ENCODE data around the gene NFAM1.

DNA sequence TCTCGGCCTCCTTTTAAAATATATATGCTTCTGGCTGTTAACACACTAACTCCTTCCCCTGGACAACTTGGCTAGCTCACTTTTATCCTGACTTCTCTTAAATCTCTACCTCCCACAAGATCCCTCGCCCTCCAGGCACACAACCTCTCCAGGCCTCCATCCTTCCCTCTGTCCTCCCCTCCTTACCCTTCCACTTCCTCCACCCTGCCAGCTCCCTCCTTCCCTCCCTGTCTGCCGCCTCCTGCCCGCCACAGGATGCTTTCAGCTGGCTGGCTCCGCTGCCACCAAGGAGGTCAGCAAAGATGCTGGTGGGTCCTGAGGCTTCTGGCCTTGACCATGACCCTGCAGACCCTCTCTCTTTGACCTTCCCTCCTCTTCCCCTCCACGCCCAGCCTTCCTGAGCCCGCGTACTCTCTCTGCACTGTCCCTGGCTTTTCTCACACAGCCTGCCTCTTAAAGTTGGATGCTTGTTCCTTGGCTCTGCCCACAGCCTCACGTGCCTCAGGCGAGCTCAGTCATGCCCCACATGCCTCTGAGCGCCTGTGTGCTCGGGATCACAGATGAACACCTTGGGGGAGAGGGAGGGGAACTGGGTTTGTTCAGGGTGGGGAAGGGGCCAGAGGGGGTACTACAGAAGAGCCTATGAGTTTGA is 6.7 kb downstream of the NFAM1 start:
- TF ChIP-seq, protein P1, sequence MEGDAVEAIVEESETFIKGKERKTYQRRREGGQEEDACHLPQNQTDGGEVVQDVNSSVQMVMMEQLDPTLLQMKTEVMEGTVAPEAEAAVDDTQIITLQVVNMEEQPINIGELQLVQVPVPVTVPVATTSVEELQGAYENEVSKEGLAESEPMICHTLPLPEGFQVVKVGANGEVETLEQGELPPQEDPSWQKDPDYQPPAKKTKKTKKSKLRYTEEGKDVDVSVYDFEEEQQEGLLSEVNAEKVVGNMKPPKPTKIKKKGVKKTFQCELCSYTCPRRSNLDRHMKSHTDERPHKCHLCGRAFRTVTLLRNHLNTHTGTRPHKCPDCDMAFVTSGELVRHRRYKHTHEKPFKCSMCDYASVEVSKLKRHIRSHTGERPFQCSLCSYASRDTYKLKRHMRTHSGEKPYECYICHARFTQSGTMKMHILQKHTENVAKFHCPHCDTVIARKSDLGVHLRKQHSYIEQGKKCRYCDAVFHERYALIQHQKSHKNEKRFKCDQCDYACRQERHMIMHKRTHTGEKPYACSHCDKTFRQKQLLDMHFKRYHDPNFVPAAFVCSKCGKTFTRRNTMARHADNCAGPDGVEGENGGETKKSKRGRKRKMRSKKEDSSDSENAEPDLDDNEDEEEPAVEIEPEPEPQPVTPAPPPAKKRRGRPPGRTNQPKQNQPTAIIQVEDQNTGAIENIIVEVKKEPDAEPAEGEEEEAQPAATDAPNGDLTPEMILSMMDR (IDR thresholded peaks at IDR 0.05), result no peak
- TF ChIP-seq TEAD4 (IDR thresholded peaks at IDR 0.05; ENCODE audit: borderline replicate concordance, insufficient read depth) (no peak), FOXM1 (IDR thresholded peaks at IDR 0.05; ENCODE audit: low read depth) (no peak), NRF1 (IDR thresholded peaks at IDR 0.05; ENCODE audit: low read depth, low read length) (no peak), GABPA (IDR thresholded peaks at IDR 0.05; ENCODE audit: low read depth) (no peak), SIN3A (IDR thresholded peaks at IDR 0.05; ENCODE audit: borderline replicate concordance, low read depth, low read length) (no peak), RXRA (IDR thresholded peaks at IDR 0.05; ENCODE audit: borderline replicate concordance, low read depth) (no peak), IRF3 (IDR thresholded peaks at IDR 0.05; ENCODE audit: low read depth, low read length) (no peak), EZH2phosphoT487 (IDR thresholded peaks at IDR 0.05; ENCODE audit: borderline replicate concordance, low read depth) (no peak), MXI1 (IDR thresholded peaks at IDR 0.05; ENCODE audit: low read depth, low read length) (no peak), EP300 (IDR thresholded peaks at IDR 0.05; ENCODE audit: borderline replicate concordance in 1 of 2, low read depth in 1 of 2, low read length in 1 of 2) (no peak), POLR2AphosphoS5 (IDR thresholded peaks at IDR 0.05; ENCODE audit: low read depth, low read length) (no peak)

All from SK-N-SH (cell line).